Effector CD4-positive, alpha-beta T cell (primary cell): ENCODE measurements around the gene LHX5. TPM values are rescaled to one million over a fixed set of nuclear protein-coding genes. Genes with fewer than 3 reads are reported as not detected.
"Not testable (repeated sequence)": the region's sequence is repeated elsewhere in the genome, so short reads cannot be mapped to it uniquely, and the experiment has no call there.

Experiments used
- DNase-seq: peaks from one replicate; pipeline ENCODE4 v3.0.0-alpha.2; 2020
- total RNA-seq: gene quantifications from one replicate; lab custom pipeline; 2026; lab: John Stamatoyannopoulos, UW

LHX5 gene
- total RNA-seq: not detected

DNA sequence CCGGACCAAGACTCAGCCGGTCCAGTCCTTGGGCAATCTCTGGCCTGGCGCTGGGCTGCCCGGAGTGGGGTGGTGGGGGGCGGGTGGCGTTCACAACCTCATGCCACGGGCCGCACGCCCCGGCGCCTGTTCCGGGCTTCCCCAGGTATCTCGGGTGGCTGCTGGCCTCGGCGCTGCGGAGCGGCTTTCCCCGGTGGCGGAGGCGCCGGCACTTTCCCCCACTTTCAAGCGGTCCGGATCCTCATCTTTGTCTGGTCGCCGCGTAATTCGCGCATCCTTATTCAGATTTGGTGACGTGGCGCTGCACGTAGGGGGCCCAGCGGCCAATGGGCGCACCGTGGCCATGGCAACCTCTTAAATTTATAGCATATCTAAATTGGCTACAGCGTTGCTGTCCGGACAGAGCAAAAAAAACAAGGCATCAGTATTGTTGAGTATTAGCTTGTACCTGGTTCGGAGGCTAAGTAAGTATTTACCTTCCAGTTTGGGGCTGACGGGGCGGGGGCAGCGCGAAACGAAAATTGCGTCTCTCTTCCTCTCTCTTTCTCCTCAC is at the start of gene LHX5:
LHX5 (minus strand) TSS at position 253 of the 553 bp plus-strand sequence. CDS start 373 bp downstream, outside the sequence.
- no peak for DNase-seq

DNA sequence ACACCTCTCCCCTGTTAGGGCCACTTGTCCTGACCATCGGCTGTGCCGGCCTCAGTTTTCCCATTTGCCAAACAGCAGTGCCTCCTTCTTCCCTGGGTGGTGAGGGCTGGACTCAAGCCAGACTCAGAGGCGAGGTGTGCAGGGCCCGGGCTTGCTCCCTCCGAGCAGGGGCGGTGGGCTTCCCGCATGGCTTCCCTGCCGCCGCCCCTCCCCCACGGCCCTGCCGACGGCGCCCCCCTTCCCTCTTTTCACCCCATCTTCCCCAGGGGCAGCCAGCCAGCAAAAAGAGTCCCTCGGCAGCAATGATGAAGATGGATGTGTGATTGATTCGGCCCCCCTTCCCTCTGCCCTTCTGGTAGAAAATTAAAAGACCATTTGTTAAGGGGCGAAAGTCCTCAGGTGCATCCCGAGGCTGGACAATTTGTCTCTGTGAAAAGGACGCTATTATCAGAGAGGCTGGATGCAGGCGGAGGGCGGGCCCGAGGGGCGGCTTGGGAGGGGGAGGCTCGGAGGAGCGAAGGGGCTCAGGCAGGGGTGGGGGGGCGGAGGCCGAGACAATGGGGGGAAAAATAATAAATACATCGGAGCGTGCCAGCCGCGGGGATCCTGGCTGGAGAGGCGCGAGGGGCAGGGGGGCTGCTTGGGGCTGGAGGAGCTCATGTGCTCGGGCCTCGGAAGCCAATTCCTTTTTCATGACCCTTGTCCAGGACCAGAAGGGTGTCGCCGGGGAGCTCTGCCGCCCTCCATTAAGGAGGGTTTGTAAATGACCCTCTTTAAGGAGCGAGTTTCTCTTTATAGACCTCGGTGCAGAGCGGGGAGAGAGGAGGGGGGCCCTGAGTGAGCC is 48.0 kb upstream of the LHX5 start:
- DNase-seq: no peak

DNA sequence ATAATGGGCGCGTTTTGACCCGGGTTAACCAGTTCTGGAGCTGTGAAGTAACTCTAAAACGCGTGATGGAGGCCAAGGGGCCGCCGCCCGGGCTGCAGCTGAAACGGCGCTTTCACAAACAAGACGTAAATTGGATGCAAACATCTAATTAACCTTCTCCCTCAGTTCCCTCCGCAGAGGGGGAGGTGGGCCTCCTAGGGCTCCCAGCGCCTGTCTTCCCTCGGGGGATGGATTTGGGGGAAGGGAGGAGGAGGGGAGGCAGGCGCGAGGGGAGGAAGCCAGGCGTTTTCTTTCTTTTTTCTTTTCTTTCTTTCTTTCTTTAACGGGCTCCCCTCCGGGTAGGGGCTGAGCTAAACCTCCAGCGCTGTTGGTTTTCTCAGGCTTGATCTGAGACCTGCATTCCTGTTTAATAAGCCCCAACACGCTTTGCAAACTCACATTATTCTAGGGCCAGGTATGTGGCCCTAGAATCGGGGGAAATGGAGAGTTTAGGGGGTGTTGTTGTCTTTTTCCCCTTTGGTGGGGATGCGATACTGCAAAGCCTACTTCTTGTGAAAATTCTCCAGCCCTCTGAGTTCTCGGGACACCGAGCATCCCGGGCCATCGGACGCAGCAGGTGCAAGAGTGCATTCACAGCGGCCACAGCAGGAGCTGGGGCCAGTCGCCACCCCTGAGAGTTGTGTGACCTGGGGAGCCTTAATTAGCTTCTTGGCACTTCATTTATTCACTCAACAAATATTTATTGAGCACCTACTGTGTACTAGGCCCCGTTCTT is 43.6 kb upstream of the LHX5 start:
- no peak for DNase-seq

DNA sequence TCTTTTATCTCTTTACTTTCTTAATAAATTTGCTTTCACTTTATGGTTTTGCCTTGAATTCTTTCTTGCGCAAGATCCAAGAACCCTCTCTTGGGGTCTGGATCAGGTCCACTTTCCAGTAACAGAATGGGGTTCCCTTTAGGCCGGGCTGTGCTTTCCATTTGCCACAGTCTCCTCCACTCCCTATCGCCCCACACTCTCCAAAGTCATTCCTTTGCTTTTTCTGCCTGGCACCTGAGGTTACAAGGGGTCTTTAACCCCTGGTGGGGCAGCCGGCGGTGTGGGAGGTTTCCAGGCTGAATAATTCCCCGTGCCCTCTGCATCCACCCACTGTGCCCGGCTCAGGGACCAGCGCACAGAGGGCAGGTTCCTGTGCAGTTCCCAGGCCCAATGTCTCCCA is 42.9 kb upstream of the LHX5 start:
- no peak for DNase-seq

DNA sequence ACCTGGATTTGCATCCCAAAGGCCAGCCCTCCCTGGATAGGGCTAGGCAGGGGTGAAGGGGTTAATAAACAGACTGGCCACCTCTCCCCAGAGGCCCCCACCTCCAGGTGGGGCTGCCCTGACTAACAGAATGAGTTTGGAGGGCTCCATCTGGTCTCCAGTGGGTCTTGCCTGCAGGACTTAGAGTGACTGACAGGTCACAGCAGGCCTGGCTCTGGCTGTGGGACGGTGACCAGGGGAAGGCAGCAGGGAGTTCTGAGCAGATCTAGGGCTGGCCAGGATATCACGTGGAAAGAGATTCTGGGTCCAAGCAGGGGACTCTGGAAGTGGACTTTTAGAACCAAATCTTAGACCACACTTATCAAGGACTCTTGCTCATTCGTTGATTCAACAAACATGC is 40.9 kb upstream of the LHX5 start:
- no peak for DNase-seq

DNA sequence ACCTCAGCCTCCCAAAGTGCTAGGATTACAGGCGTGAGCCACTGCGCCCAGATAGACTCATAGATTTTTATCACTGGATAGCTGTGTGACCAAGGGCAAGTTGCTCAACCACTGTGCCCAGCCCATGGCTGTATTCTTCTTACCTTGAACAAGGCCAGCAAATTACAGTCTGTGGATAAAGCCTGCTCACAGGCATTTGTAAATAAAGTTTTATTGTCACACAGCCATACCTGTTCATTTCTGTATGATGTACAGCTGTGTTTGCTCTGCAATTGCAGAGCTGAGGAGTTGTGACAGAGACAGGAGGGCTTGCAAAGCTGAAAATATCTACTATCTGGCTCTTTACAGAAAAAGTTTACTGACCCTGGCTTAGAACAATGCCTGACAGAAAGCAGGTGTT is 35.2 kb upstream of the LHX5 start:
- DNase-seq: no peak

DNA sequence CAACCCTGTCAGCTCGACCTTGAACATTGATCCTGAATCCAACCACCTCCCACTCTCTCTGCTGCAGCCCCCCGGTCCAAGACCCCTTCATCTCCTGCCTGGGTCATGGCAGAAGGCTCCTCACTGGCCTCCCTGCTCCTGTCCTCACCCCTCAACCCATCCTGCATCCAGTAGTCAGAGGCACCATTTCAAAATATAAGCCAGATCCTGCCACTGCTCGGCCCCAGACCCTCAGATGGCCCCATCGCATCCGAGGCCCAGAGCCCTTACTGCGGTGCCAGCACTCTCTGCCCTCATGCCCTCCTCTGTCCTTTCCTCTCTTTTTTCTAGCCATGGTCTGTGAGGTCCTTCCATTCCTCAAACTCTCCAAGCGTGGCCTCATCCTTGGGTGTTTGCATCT is 34.3 kb upstream of the LHX5 start:
- DNase-seq: no peak

DNA sequence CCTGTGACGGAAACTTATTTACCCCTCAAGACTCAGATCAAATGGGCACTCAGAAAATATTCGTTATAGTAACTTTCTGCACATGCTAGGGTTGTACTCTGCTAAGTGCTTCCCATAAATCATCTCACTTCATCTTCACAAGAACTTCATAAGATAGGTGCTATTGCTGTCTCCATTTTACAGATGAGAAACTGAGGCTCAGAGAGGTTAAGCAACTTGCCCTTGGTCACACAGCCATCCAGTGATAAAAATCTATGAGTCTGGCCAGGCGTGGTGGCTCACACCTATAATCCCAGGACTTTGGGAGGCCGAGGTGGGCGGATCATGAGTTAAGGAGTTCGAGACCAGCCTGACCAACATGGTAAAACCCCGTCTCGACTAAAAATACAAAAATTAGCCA is 33.2 kb upstream of the LHX5 start:
- no peak for DNase-seq

DNA sequence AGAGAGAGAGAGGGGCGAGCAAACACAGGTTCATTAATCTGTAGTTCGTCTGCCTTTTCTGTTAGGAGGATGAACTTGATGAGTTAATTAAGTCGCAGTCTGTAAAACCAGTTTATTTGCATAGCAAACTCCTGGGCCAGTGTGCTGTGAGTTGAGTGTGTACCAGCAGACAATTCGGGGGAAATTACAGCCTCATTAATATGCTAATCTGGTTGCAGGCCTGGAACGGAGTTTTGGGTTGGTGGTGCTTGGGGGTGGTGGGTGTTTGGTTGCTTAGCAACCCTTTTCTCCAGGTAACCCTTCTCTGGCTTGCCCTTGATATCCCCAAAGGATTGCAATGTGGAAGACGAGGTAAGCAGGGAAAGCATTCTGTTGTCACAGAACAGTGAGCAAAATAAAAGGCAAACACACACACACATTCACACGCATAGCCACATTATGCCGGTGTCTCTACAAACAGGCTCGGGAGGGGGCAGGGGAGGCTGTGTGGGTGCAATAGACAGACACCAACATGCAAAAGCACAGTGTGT is 29.2 kb upstream of the LHX5 start:
- no peak for DNase-seq

DNA sequence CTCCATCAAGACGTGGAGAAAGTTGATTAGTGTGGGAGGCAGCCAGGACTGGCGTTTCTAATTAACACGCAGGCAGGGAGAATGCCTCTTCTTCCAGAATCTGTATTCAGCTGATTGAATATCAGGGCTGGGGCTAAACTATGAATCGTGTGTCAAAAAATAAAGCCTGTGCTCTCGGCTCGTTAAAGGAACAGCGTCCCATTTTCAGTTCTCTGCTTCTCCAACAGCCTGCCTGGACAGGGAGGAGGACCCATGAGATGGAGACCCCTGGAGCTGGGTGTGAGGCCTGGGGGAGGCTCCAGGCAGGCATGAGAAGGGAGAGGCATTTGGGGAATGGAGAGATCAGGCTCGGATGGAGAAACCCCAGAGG is 28.6 kb upstream of the LHX5 start:
- no peak for DNase-seq

DNA sequence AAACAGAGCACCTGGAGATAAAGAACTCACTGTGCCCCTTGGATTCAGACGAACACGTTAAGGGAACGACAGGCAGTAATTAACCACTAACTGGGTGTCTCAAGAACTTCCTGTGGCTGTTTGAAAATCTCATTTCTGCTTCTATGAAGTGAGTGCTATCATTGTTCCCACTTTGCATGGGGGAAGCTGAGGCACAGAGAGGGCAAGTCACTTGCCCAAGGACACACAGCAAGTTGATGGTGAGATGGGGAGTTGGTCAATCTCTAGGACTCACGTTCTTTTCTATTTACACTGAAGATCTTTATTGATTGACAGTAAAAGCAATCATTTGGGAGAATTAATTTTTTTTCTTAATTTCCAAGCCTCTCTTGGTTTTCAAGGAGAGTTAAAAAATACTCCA is 26.8 kb upstream of the LHX5 start:
- DNase-seq: no peak

DNA sequence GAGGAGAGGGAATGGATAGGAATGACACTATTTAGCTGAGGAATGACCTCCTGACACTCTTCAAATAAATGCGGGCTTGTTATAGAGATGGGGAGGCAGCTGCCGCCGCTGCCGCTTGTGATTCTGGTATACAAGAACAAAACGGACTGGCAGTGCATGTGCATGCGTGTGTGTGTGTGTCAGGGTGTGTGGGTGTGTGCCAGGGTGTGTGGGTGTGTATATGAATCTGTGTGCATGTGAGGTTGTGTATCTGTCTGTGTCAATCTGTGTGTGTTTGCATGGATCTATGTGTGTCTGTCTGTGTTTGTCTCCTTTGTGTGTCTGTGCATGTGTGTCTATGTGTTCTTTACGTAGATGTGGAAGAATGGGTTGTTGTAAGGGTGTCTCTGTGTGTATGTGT is 26.0 kb upstream of the LHX5 start:
- no peak for DNase-seq

DNA sequence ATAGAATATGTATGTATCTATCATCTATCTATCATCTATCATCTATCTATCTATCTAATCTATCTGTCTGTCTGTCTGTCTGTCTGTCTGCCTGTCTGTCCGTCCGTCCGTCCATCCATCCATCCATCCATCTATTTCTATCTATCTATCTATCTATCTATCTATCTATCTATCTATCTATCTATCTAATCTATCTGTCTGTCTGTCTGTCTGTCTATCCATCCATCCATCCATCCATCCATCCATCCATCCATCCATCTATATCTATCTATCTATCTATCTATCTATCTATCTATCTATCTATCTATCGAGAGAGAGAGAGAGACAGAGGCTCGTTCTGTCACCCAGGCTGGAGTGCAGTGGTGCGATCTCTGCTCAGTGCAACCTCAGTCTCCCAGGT is 24.3 kb upstream of the LHX5 start:
- not testable (repeated sequence) for DNase-seq

DNA sequence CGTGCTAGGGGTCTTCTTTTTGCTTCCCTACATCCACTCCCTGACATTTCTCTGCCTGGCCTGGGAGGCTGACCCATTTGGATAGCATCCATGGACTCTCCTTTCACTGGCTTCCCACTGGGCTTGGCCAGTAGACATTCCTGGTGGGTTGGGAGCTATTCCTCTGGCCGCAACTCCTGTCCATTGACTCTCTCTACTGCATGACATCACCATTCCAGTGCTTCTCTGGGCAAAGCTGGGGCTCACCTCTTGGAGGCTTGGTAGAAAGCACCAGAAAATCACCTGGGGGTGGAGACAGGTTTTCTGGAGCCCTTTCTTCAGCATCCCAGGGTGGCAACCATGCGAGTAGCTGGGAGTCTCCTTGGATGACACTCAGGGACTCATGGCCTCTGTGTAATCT is 16.7 kb upstream of the LHX5 start:
- no peak for DNase-seq

DNA sequence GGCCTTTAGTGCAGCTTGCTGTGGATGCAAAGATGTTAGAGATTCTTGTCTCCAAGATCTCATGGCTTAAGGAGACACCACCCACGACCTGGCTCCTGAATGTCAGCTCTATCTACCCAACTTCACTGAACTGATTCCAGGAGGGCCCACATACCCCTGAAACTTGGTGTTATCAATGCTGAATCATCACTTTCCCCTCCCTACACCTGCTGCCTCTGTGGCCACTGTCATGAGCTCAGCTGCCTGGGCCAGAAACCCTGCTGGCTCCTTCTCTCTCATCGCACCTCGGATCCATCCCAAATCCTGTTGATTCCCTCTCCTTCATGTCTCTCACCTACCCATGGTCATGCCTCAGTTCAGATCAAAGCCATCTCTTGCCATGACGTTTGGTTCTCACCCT is 15.1 kb upstream of the LHX5 start:
- no peak for DNase-seq

DNA sequence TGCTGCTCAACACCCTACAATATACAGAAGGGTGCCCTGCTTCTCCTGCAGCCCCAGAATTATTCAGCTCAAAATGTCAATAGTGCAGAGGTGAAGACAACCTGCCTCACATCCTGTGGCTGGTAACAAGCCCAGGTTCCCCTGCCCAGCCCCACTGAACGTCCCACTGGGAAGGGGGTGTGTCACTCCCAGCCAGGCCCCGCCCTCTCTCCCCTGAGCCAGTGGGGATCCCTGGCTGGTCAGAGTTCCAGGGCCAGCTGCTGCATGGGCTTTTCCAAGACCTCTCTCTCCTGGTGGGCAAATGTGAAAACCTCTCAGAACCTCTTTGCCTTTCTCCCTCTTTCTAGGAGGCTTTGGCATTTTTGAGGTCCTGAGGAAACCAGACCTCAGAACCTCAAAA is 13.7 kb upstream of the LHX5 start:
- no peak for DNase-seq

DNA sequence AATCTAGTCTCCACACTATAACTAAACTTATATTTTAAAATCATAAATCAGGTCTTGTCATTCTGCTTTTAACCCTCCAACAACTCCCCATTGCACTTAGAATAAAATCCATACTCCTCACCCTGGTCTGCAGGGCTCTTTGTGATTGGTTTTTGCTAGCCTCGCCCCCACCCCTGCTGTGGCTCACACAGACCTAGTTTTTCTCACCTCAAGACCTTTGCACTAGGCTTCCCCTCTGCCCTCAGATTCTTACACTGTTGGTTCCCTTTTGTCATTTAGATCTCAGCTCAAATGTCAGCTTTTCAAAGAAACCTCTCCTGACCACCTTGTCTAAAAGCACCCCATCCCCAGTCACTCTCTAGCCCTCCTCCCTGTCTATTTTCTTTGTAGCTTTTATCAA is 10.7 kb upstream of the LHX5 start:
- DNase-seq: no peak

DNA sequence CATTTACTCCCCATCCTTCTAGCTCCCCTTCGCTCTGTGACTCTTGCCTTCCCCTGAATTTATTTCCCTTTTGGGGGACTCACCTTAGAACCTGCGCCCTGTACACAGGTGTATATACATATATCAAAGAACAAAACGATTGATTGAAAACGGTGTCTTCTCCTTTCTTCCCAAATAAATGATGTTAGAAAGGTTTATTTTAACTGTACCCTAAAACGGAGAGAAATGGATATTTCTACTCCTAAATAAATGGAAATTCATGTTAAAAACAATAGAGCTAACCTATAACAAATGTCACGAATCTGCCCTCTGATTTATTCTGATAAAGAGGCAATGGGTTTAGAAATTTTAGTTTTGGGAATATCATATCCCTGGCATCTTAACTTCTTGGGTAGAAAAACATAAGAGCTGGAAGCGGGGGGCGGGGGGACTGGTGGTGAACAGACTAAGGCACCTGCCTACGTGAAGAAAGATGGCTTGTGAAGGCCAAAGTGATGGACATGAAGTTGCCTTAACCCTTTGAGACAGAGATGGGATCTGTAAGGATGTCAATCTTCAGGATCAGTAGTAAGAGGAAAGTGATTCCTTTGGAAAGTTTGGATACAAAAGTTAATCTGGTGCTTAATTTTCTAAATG is 8.8 kb upstream of the LHX5 start:
- DNase-seq: no peak

DNA sequence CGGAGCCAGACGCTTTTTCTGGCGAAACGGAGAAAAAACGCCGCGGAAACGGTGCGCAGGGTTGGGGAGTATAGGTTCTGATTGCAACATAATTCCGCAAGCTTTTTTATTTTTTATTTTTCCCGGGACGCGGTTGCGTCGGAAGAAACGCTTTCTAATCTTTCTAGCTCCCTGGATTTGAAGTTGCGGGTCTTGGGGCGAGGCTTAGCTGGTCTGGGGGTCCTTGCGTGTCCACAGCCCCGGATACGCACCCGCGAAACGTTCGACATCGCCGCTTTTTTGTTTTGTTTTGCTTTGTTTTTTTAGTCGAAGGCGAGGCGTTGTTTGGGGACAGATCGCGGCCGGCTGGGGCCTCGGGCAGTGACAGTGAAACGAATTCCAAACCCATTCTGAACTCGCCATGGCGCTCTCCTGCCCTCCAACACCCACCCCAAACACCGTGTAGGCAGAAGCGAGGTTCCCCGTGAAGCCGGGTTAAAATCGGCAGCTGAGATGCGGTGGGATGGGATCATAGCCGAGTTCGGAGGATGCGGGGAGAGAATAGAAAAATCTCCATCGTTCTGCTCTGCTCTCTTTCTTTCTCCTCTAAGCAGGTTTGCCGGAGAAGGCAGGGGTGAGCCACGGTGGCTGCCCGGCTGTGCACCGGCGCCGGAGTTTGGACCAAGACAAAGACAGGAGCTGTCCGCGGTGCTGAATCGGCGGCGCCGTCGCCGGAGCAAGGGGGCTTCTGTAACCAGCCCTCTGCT is 8.1 kb upstream of the LHX5 start:
- no peak for DNase-seq

DNA sequence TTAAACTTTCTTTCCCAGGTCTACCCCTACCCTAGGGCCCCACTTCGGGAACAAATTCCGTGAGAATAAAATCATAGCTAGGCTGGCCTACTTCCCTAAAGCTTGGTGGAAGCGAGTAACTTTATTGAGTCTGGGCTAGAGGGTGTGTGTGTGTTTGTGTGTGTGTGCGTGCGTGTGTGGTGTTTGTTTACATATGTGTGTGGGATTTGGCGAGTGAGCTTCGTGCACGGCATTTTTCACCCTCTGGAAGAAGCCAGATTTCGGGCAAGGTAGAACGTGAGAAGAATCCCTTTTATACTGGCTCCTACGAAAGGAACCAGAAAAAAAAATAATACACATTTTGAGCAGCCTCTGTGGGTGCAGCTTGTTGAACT is 7.5 kb upstream of the LHX5 start:
- no peak for DNase-seq

DNA sequence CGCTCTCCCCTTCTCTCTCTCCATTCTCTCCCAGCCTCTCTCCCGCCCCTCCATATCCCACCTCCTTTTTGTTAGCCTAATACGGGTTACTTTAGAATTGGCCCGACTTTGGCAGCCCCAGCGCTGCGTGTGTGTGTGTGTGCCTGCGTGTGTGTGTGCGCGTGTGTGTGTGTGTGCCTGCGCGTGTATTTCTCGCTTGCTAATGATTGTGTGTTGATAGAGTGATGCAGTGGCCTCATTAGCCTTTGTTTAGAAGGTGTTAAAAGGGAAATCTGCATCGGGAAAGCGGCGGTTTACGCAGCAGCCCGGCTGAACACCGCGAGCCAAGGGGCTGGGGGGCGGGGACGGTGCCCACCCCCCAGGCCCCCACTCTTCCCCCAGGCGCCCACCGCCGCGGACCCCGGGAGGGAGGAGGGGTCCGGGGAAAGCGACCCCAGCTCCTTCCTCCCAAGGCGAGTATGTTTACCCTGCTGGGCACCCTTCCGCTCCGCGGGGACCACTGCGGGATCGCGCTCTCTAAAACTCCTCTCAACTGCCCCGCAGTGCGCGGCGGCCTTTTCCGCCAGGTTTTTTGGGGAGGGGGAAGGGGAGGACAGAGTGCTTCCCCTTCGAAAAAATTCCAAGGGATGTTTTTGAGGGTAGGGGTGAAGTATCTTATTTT is 6.8 kb upstream of the LHX5 start:
- DNase-seq: no peak

DNA sequence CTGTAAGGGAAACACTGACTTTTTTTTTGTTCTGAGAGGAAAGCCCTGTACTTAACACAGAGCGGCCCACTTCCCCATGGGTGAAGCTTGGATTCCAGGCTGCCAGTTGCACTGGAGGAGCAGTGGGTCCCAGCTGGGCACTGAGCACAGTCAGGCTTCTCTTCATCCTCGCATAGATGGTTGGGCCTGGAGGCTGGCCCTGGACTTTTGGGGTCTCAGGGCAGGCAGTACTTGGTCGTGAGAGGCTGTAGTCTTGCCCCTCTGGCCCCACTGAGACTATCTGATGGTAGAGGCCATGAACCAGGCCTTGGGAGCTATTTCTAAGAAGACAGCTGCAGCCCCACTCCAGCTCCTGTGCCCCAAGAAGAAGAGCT is 6.2 kb upstream of the LHX5 start:
- no peak for DNase-seq
